Skeletal muscle tissue (tissue), 4 donors: Measurements from ENCODE around the gene IGSF9. TPM values are rescaled to one million over a fixed set of nuclear protein-coding genes. Genes with fewer than 3 reads are reported as not detected.

Source experiments
- H3K27ac ChIP-seq: one replicate; pipeline ENCODE4 v1.7.0; 2013; ENCODE audit warnings: mild to moderate bottlenecking, low read depth, low read length, inconsistent platforms
- H3K27me3 ChIP-seq, 3 donors: one replicate each; pipeline ENCODE4 v1.7.0; 2013; ENCODE audit warnings: low read length in 3 of 3; ENCODE audit not compliant: control insufficient read depth in 3 of 3, insufficient read depth in 3 of 3
- H3K36me3 ChIP-seq, 3 donors: one replicate each; pipeline ENCODE4 v1.7.0; 2013; ENCODE audit warnings: low read length in 3 of 3; ENCODE audit not compliant: control insufficient read depth in 3 of 3, insufficient read depth in 3 of 3
- H3K4me1 ChIP-seq, 3 donors: one replicate each; pipeline ENCODE4 v1.7.0; 2013; ENCODE audit warnings: low read length in 3 of 3, mild to moderate bottlenecking in 3 of 3; ENCODE audit not compliant: control insufficient read depth in 3 of 3, insufficient read depth in 3 of 3
- H3K4me3 ChIP-seq, 3 donors: one replicate each; pipeline ENCODE4 v1.7.0; 2013; ENCODE audit warnings: low read length in 3 of 3
- H3K9ac ChIP-seq, 3 donors: one replicate each; pipeline ENCODE4 v1.7.0; 2013; ENCODE audit warnings: low read length in 3 of 3, mild to moderate bottlenecking in 3 of 3, moderate library complexity in 2 of 3, low read depth in 1 of 3
- H3K9me3 ChIP-seq, 3 donors: one replicate each; pipeline ENCODE4 v1.7.0; 2013; ENCODE audit warnings: low read length in 3 of 3; ENCODE audit not compliant: control insufficient read depth in 3 of 3
- total RNA-seq: library from RNA; depleted of rRNA; stranded (reverse); fragments of >200 nt; gene quantifications from one replicate; pipeline ENCODE4 v1.2.3, GENCODE V29; 2014
- donor health status: Osteomylitis.

Gene IGSF9
- total RNA-seq, 1 donor from 2014 or later, result under 0.01 TPM

DNA sequence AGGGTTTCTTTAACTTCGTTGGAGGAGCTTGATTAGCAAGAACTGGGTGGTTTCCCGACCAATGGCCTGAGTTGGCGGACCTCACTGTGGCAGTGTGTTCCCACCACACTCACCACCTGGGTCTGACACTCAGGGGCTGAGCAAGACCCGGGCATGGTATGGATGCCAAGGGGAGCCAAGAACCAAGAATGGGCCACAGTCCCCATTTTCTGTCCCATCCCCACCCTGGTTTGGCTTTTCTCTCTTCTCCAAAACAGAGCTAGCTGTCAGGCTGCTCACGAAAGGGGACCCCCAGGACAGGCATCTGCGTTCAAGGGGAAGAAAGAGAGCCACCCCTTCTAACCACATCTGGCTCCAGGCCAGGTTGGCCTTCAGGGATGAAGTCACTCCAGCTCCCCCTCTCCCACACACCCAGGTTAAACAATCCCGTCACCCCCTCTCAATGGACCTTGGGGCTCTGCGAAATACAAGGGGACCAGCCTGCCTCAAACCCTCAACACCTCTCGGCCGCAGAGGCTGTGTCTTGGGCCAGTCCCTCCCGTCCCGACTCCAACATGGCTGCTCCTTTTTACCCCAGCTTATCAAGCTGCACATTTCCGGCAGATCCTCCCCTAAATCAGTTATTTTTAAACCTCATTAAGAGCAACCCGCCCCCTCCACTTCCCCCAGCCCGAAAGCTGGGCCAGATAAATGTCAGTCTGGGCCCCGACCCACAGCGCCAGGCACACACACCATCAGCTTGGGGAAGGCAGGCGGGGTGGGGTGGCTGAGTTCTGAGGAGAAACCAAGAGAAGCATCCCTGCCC is 23.5 kb downstream of the IGSF9 start:
- Histone ChIP-seq H3K9ac (peak overlapping the region; percentile 73 to 98 (median 85)), H3K9me3 (no peaks in the 10 kb centered on the region), H3K4me3 (peak overlapping the region; percentile 74 to 89 (median 86)), H3K4me1 (peaks cover 48 to 59% (median 55%) of the 10 kb centered on the region in 3 donors), H3K27me3 (peaks cover 0 to 33% (median 16%) of the 10 kb centered on the region in 3 donors), H3K36me3 (peaks cover 15 to 23% (median 17%) of the 10 kb centered on the region in 3 donors), H3K27ac (peak overlapping the region; percentile 97)

DNA sequence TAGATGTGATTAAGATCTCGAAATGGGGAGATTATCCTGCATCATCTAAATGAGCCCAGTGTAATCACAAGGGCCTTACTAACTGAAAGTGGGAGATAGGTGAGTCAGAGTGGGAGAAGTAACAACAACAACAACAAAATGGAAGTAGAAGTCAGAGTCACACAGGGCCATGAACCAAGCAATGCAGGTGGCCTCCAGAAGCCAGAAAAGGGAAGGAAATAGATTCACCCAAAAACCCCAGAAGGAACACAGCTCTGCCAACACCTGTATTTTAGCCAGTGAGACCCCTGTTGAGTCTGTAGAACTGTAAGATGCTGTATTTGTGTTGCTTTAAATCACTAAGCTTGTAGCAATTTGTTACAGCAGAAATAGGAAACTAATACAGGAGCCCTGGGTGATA is 24.2 kb downstream of the IGSF9 start:
- Histone ChIP-seq H3K9me3 (no peaks in the 10 kb centered on the region), H3K27ac (peak overlapping the region; percentile 97), H3K27me3 (peaks cover 0 to 28% (median 11%) of the 10 kb centered on the region in 3 donors), H3K9ac (peak overlapping the region in 1 of 3 donors; percentile 73), H3K4me1 (peaks cover 49 to 61% (median 59%) of the 10 kb centered on the region in 3 donors), H3K36me3 (peaks cover 15 to 23% (median 17%) of the 10 kb centered on the region in 3 donors), H3K4me3 (no peak overlapping the region)

DNA sequence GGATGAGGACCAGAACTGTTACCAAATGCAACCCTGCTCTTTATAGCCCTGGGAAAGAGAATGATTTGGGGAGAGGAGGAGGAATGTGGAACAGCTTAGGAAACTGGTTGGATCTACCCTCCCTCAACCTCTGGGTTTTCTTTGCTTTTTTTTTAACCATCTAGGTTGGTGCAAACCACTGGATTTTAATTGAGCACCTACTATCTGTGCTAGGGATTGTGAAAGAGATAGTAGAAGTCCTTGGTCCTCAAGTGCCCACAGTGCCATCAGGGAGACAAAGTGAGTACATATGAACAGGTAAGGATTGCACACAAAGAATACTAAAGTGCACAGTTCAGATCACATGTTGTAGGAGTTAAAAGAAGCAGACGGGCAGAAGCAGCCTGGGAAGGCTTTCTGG is 24.8 kb downstream of the IGSF9 start:
- Histone ChIP-seq H3K4me1 (peaks cover 45 to 63% (median 53%) of the 10 kb centered on the region in 3 donors), H3K27ac (no peak overlapping the region), H3K36me3 (peaks cover 15 to 25% (median 17%) of the 10 kb centered on the region in 3 donors), H3K9me3 (no peaks in the 10 kb centered on the region), H3K4me3 (no peak overlapping the region), H3K9ac (no peak overlapping the region), H3K27me3 (peaks cover 0 to 22% (median 7%) of the 10 kb centered on the region in 3 donors)

DNA sequence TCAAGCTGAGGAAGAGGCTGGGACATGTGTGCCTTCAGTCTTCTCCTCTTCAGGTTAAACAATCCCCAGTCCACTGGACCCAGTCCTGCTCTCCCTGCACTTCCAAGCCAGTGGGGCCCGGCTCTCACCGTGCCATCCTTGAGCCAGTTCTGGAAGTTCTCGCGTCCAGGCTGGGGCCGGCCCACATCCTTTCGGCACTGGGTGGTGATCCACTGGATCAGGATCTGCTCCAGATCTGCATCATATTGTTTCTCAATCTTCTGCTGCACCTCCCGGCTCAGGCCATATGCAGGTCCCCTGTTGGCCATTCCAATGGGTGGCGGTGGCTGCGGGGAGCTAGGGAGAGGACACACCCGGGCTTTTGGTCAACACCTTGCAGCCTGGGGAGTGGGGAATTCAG is 25.2 kb downstream of the IGSF9 start:
- H3K36me3 ChIP-seq, result peaks cover 15 to 27% (median 17%) of the 10 kb centered on the region in 3 donors
- H3K9me3 ChIP-seq, result no peaks in the 10 kb centered on the region
- peaks cover 42 to 61% (median 50%) of the 10 kb centered on the region in 3 donors for H3K4me1 ChIP-seq
- peaks cover 0 to 18% (median 5%) of the 10 kb centered on the region in 3 donors for H3K27me3 ChIP-seq
- no peak overlapping the region for H3K9ac ChIP-seq
- H3K27ac ChIP-seq, result no peak overlapping the region
- H3K4me3 ChIP-seq, result no peak overlapping the region

GRCh38 chr1:159919236-159919865 is 26.1 kb downstream of the IGSF9 start:
- Histone ChIP-seq H3K4me1 (peaks cover 42 to 56% (median 50%) of the 10 kb centered on the region in 3 donors), H3K9me3 (no peaks in the 10 kb centered on the region), H3K27ac (no peak overlapping the region), H3K27me3 (peaks cover 0 to 11% (median 0%) of the 10 kb centered on the region in 3 donors), H3K36me3 (peaks cover 12 to 27% (median 17%) of the 10 kb centered on the region in 3 donors), H3K9ac (no peak overlapping the region), H3K4me3 (no peak overlapping the region)

DNA sequence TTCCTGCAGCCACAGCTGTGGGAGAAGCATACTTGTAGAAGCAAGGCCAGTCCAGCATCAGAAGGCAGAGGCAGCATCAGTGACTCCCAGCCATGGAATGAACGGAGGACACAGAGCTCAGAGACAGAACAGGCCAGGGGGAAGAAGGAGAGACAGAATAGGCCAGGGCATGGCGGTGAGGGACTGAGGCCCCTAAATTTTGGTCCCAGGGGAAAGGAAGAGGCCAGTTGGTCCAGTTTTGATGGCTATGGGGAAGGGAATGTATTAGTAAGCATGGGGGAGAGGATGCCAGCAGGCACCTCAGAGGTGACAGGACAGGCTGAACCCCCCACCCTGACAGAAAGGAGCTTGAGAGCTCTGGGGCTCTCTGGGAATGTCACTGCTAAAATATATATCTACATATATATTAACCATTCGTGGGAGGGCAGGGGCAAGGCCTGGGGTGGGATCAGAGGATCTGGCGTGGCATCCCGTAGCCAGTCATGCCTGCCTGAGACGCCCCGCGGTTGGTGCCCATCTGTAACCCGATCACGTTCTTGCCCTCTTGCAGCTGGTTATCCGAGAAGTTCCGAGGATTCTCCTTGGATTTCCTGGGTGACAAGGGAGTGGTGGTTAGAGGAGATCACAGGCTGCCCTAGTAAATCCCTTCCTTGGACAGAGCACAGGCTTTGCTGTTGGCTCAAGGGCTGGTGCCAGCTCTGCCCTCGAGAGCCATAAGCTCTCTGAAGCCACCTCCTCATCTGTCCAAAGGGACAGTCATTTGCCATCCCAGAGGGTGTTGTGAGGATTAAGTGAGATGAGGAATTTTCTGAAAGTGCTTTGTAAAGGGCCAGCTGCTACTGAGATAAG is 26.8 kb downstream of the IGSF9 start:
- Histone ChIP-seq H3K9ac (peak overlapping the region in 1 of 3 donors; percentile 10), H3K9me3 (no peaks in the 10 kb centered on the region), H3K4me3 (no peak overlapping the region), H3K27me3 (peaks cover 0 to 8% (median 0%) of the 10 kb centered on the region in 3 donors), H3K27ac (no peak overlapping the region), H3K36me3 (peaks cover 12 to 27% (median 17%) of the 10 kb centered on the region in 3 donors), H3K4me1 (peaks cover 42 to 56% (median 53%) of the 10 kb centered on the region in 3 donors)

GRCh38 chr1:159917533-159918351 is 27.7 kb downstream of the IGSF9 start:
- H3K27ac ChIP-seq, result no peak overlapping the region
- peaks cover 42 to 51% (median 50%) of the 10 kb centered on the region in 3 donors for H3K4me1 ChIP-seq
- no peaks in the 10 kb centered on the region for H3K9me3 ChIP-seq
- peaks cover 0 to 4% (median 0%) of the 10 kb centered on the region in 3 donors for H3K27me3 ChIP-seq
- H3K9ac ChIP-seq, result no peak overlapping the region
- H3K4me3 ChIP-seq, result no peak overlapping the region
- H3K36me3 ChIP-seq, result peaks cover 12 to 27% (median 17%) of the 10 kb centered on the region in 3 donors

DNA sequence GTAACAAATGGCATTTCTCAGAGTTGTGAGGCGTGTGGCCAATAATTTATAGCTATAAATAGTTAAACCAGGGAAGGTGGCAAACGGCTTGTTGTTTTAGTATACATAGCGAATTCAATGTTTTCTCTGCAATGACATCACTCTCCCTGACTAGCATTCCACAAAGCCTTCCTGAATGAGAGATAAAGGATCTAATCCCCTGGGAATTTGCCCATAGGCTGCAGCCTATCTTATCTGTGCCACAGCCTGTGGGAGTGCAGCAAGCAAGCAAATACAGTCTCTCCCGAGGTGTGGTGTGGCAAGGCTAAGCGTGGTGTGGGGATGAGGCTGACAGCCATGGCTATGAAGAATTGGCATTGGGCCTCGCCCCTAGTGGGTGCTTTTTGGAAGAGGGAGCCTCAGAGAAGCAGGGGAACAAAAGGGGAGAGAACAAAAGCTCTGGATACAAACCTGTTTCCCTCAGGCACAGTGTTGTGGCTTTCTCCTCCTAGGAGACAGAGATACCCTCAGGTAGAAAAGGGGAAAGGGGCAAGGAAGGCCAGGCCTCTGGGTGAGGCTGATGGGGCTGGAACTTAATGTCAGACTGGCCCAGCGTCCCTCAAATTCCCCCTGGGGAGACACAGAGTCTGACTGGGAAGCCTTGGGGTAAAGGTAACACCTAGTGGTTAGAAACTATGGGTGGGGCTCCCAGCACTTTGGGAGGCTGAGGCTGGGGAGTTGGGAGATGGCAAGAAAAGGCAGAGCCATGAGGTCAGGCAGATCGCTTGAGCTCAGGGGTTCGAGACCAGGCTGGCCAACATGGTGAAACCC is 29.0 kb downstream of the IGSF9 start:
- H3K9ac ChIP-seq, result peak overlapping the region in 1 of 3 donors; percentile 43
- H3K4me1 ChIP-seq, result peaks cover 36 to 47% (median 45%) of the 10 kb centered on the region in 3 donors
- no peaks in the 10 kb centered on the region for H3K27me3 ChIP-seq
- H3K4me3 ChIP-seq, result no peak overlapping the region
- H3K36me3 ChIP-seq, result peaks cover 12 to 27% (median 17%) of the 10 kb centered on the region in 3 donors
- H3K9me3 ChIP-seq, result no peaks in the 10 kb centered on the region
- no peak overlapping the region for H3K27ac ChIP-seq
